ENCODE results near the gene PURB. TPM values are rescaled to one million over a fixed set of nuclear protein-coding genes. Genes with fewer than 3 reads are reported as not detected.
A peak's percentile ranks its signal among the peaks of the same experiment; 100 is the strongest.
"Not testable (repeated sequence)": the region's sequence is repeated elsewhere in the genome, so short reads cannot be mapped to it uniquely, and the experiment has no call there.

The PURB gene
- total and polyA plus RNA-seq, 9 of the 15 experiments (the other 6 are each of a cell fraction or from before 2014, with no cell fraction given): 1.6 to 14.1 (median 8.8) TPM

- H3K4me2 ChIP-seq (ENCODE audit: insufficient read depth, low read length); H3K27me3 ChIP-seq (ENCODE audit: control insufficient read depth in 2 of 2, insufficient read depth in 2 of 2, low read length in 2 of 2); H3K4me3 ChIP-seq; H3K27ac ChIP-seq (ENCODE audit: extremely low read depth, low read depth, low read length); H3K9ac ChIP-seq (ENCODE audit: insufficient read depth in 1 of 2, low read depth in 2 of 2, low read length in 2 of 2); FAIRE-seq; H4K20me1 ChIP-seq (replicated peaks; ENCODE audit: control insufficient read depth, insufficient read depth, low read length); intact Hi-C loops (cut with micrococcal nuclease); BruUV-seq (replicated peaks); CTCF ChIA-PET (ENCODE audit: low intra/inter-chr PET ratio); H3K9me3 ChIP-seq (replicated peaks; ENCODE audit: control insufficient read depth, insufficient read depth, low read depth, low read length); in situ Hi-C loops (cut with MboI); H3K9me1 ChIP-seq (ENCODE audit: control insufficient read depth, insufficient read depth, low read length); H2AFZ ChIP-seq (ENCODE audit: low read depth, low read length); ATAC-seq; H3K36me3 ChIP-seq (ENCODE audit: control insufficient read depth, insufficient read depth, low read length); H3K79me2 ChIP-seq (ENCODE audit: control insufficient read depth, insufficient read depth, low read length); TF ChIP-seq PBX2 (CRISPR knock-in tag; IDR thresholded peaks at IDR 0.05; ENCODE audit: low read depth): not testable (repeated sequence)
- peaks cover 0 to 11% of the 10 kb centered on the region in 2 experiments; a peak in 3 of 5 replicates for H3K4me1 ChIP-seq (replicated peaks in 1 of 2; ENCODE audit: control insufficient read depth in 2 of 2, insufficient read depth in 2 of 2, low read length in 2 of 2)
- 0% methylated on average over 3 of the region's 3 CpGs for WGBS (ENCODE audit: insufficient coverage, low coverage, missing lambda C conversion rate)
- peak in 1 of 4 experiments; percentile 47 for DNase-seq (ENCODE audit: extremely low read depth in 1 of 4, low spot score in 3 of 4)
- POLR2A ChIA-PET: interaction anchor here (0.6 kb wide), 1 partner anchor 21 kb away, joined by 3 read pairs; no protein-coding TSS in a partner anchor
- TF ChIP-seq SMARCA4 (IDR thresholded peaks at IDR 0.05) (peak; percentile 39; the same call in 1 of the 2 replicates), MEIS2 (IDR thresholded peaks at IDR 0.05; ENCODE audit: partially characterized antibody) (peak; percentile 61), CBFA2T3 (IDR thresholded peaks at IDR 0.05) (peak; percentile 87), TAL1 (IDR thresholded peaks at IDR 0.05) (peak; percentile 67), SOX6 (IDR thresholded peaks at IDR 0.05) (peak; percentile 86), MAX (CRISPR knock-in tag; IDR thresholded peaks at IDR 0.05) (peak; percentile 64), NFIC (IDR thresholded peaks at IDR 0.05) (peak; percentile 26; the same call in 1 of the 2 replicates), CXXC5 (CRISPR knock-in tag; IDR thresholded peaks at IDR 0.05) (0 out of 2 replicates have a peak, but pooled peaks have one; percentile 20), FOXK2 (conservative IDR thresholded peaks at IDR 0.05 in 1 of 2, IDR thresholded peaks at IDR 0.05 in 1 of 2; ENCODE audit: low read depth in 2 of 2) (0 out of 4 replicates have a peak, but pooled peaks of 1 of the 2 experiments have one; percentile 12), LEF1 (IDR thresholded peaks at IDR 0.05) (0 out of 2 replicates have a peak, but pooled peaks have one; percentile 29), MNT (conservative IDR thresholded peaks at IDR 0.05) (0 out of 4 replicates have a peak, but pooled peaks of 1 of the 2 experiments have one; percentile 41), DMBX1 (CRISPR knock-in tag; IDR thresholded peaks at IDR 0.05; ENCODE audit: borderline replicate concordance) (peak; percentile 68; the same call in 1 of the 2 replicates), PBX2 (tag; conservative IDR thresholded peaks at IDR 0.05; ENCODE audit: low read depth) (0 out of 2 replicates have a peak, but pooled peaks have one; percentile 38), CREM (IDR thresholded peaks at IDR 0.05; ENCODE audit: low read depth) (0 out of 2 replicates have a peak, but pooled peaks have one; percentile 21), NCOR1 (IDR thresholded peaks at IDR 0.05) (peak; percentile 56), KDM1A (IDR thresholded peaks at IDR 0.05) (peak; percentile 64 to 68), CBFA2T2 (conservative IDR thresholded peaks at IDR 0.05) (peak; percentile 82), TCF3 (CRISPR knock-in tag; IDR thresholded peaks at IDR 0.05) (peak; percentile 84), TRIM24 (IDR thresholded peaks at IDR 0.05) (peak; percentile 54 to 57; a peak in 3 of 4 replicates), MTA2 (IDR thresholded peaks at IDR 0.05; ENCODE audit: low read depth) (peak; percentile 54)
Observed at GRCh38 chr7:44870336-44870735, 15.0 kb downstream of the PURB start.

Data from K562 (cell line).